ENCODE results near the gene ATP10B.

DNA sequence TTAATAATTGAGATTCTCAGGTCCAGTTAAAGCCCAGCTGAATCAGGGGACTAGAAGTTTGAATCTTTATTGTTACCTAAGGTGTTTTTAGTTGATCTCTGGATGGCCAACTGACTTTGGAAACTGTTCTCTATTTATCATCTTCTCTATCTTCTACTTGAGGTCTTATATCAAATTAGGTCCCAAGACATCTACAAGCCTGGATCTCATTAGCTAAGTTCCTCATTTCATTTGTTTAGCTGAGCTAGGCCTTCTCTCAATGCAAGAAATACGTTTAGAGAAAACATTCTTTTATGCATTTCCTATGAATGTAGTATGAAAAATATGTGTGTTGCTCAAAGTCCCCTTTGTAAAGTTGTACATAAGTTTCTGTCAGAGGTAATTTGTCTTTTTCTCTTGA, 233.7 kb downstream of the ATP10B start:
- TF ChIP-seq, protein P1, sequence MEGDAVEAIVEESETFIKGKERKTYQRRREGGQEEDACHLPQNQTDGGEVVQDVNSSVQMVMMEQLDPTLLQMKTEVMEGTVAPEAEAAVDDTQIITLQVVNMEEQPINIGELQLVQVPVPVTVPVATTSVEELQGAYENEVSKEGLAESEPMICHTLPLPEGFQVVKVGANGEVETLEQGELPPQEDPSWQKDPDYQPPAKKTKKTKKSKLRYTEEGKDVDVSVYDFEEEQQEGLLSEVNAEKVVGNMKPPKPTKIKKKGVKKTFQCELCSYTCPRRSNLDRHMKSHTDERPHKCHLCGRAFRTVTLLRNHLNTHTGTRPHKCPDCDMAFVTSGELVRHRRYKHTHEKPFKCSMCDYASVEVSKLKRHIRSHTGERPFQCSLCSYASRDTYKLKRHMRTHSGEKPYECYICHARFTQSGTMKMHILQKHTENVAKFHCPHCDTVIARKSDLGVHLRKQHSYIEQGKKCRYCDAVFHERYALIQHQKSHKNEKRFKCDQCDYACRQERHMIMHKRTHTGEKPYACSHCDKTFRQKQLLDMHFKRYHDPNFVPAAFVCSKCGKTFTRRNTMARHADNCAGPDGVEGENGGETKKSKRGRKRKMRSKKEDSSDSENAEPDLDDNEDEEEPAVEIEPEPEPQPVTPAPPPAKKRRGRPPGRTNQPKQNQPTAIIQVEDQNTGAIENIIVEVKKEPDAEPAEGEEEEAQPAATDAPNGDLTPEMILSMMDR (IDR thresholded peaks at IDR 0.05) = no peak
- TF ChIP-seq POLR2A (IDR thresholded peaks at IDR 0.05) = no peak

All from adrenal gland (tissue), 5 donors.